OCI-LY7 (cell line): ENCODE results near the gene ZSCAN31.

Experiments
- CTCF ChIP-seq: fragments of 200-600 bp; sonication (generic); conservative IDR thresholded peaks from 2 replicates; pipeline ENCODE4 v1.5.1; 2014; ENCODE audit warnings: mild to moderate bottlenecking, antibody characterized with exemption, low read length, moderate library complexity, mixed read lengths
- EZH2phosphoT487 ChIP-seq: fragments of 200-600 bp; sonication (generic); IDR thresholded peaks from 2 replicates; pipeline ENCODE4 v1.6.1; 2018; ENCODE audit warnings: low read depth, borderline replicate concordance, mild to moderate bottlenecking, mixed run types, antibody characterized with exemption, low read length, moderate library complexity, mixed read lengths

DNA sequence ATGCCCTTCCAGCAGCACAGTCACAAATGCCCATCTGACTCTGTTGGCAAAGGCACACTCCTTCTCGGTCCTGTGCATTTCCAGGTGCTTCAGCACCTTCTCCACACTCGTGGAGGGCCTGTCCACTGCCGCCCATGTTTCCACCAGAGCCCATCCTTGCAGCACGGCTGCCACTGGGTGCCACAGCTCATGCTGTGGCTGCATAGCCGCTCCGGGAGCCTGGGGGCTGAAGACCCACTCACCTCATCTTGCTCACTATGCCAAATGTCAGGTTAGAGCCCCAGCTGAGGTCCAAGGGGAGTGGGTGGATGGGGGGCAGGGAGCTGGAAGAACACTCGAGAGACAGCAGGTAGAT, 20.7 kb upstream of the ZSCAN31 start:
- TF ChIP-seq CTCF (no peak), EZH2phosphoT487 (no peak)
